SH-SY5Y (cell line): ENCODE measurements around the gene CD48.

ENCODE experiments used
- GATA2 ChIP-seq: IDR thresholded peaks from 2 replicates; pipeline ENCODE4 v1.6.1; 2011; ENCODE audit warnings: mild to moderate bottlenecking, low read depth, low read length
- GATA3 ChIP-seq: IDR thresholded peaks from 2 replicates; pipeline ENCODE4 v1.6.1; 2011; ENCODE audit warnings: low read depth, mild to moderate bottlenecking, low read length, moderate library complexity

CD48 gene, protein sequence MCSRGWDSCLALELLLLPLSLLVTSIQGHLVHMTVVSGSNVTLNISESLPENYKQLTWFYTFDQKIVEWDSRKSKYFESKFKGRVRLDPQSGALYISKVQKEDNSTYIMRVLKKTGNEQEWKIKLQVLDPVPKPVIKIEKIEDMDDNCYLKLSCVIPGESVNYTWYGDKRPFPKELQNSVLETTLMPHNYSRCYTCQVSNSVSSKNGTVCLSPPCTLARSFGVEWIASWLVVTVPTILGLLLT

DNA sequence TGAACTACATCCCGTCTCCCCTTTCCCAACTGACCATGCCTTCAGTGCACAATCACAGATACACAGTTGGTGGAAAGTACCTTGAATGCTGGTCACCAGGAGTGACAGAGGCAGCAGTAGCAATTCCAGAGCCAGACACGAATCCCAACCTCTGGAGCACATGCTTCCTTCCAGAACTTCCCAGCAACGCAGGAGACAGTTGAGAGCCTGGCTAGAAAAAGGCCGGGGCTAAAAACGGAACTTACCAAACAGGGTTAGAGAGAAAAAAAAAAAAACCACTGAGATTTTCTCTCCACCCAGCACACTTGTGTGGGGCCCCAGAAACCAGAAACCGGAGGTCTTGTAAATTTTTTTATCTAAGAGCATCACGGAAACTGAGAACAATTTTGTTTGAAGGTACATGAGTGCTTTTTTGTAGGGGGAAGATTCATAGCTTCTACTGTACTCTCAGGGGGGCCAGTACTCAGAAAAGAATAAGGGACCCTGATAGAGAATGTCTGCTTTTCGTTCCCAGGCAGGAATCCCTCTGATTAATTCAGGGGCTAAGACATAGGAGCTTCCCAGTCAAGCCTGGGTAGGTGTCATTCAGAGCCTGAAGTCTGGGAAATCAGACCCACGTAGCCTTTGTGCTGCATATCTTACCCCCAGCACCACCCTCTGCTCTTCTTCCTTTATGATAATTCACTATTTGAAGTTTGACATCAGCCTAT, at the start of gene CD48:
Gene CD48, minus strand, starts transcription at position 221 of the 710 bp plus-strand sequence. Its CDS starts 59 bp downstream, at position 162.
- TF ChIP-seq GATA2 (no peak), GATA3 (no peak)

DNA sequence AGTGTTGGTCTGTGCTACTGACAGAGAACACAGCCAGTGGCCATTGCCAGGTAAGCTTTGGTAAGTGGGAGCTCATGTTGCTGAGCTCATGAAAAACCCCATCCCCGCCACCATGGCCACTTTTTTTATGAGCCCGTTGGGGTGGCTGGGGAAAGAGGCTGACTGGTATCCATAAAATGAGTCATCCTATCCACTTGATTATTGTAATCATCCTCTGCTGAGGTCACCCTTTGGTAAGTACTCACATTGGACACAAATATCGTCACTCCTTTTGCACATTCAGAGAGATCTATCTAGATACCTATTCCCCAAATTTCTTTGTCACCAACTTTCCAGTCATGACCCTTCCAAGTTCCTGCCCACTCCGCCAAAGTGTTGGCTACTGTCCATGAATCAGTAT, 49.4 kb upstream of the CD48 start:
- TF ChIP-seq GATA2: no peak
- TF ChIP-seq GATA3: no peak

DNA sequence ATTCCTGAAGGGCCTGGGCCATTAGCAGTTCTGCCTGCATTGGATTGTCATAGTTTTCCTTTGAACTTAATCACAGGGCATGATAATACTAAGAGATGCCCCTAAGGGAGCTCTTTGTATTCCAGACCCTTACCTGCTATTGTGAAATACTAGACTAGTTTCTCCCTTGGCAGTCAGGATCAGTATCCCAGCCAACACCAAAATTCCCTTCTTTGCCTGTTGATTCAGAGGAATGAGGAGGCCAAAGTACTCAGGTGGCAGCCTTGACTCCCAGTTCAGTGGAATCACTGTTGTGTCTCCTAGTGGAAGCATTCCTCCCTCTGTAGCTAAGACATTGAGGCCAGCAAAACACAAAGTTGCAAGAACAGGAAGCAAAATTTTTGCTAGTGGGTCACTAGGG, 48.1 kb upstream of the CD48 start:
- TF ChIP-seq GATA2: no peak

DNA sequence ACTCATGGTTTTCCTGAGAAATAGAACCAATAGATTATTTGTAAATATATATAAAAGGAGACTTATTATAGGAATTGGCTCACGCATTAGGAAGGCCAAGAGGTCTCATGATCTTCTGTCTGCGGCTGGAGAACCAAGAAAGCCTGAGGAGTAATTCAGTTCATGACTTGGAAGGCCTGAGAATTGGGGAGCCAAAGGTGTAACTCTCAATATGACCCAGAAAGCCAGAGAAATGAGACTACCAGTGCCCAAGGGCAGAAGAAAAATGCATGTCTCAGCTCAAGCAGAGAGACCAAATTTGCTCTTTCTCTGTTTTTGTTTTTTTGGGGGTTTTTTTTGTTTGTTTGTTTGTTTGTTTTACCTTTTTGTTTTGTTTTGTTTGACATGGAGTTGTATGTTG, 46.9 kb upstream of the CD48 start:
- no peak for TF ChIP-seq GATA2
- TF ChIP-seq GATA3: no peak

DNA sequence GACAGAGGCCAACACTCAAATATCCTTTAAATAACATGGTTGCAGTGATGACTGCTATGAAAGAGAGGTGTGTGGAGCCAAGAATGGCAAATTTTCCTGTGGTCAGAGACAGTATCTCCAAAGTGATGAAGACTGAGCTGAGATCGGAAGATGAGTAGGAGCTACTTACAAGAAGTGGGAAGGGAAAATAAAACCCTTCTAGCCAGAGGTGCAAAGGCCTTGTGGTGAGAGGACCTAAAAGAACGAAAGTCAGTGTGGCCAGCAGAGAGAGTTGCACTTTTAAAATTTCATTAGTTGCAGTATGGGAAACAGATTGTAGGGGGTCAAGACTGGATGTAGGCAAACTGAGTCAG, 45.2 kb upstream of the CD48 start:
- TF ChIP-seq GATA2 (no peak), GATA3 (no peak)

DNA sequence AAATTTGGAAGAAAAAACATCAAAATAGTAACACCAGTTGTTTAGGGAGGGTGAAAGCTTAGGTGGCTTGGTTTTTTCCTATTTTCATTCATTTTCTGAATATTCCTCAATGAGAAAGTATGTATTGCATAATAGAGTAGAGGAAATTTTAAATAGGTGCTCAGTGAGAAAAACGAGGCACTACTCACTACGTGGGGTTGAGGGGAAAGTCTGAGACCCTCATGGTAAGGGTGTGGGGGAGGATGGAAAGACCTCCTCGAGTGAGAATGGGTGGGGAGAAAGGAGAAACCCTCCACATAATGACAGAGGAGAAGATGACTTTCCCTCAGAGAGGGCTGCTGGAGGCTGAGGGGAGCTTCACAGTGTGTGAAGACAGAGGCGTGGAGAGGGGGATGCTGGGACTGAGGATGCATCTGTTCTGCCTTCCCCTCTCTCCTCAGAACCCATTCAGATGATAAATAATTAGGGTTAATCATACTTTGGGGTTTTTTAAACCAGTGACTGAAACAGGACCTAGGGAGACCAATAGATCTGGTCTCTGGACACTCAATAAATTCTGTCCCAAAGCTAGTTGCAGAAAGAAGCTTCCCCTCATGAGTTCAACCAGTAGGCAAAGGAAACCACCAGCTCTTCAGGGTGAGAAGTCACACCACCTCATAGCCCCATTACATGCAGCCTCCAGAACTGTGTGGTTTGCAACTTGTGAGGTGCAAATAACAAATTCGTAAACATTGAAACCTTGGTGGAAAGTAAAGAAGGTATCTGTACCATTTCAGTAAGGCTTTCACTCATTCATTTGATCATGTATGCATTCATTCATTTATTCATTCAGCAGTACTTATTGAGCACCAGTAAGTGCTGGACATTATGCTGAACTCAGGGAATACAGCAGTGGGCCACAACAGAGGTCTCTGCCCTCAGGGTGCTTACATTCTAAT, 44.6 kb upstream of the CD48 start:
- no peak for TF ChIP-seq GATA3
- no peak for TF ChIP-seq GATA2

DNA sequence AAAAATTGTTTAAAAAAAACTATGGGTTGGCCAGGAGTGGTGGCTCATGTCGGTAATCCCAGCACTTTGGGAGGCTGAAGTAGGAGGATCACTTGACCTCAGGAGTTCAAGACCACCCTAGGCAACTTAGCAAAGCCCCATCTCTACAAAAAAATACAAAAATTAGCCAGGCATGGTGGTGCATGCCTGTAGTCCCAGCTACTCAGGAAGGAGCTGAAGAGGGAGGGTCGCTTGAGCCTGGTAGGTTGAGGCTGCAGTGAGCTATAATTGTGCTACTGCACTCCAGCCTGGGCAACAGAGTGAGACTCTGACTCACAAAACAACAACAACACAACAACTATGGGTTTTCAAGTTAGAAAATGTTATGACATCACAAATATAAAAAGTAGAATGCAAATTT, 43.8 kb upstream of the CD48 start:
- no peak for TF ChIP-seq GATA3
- no peak for TF ChIP-seq GATA2

DNA sequence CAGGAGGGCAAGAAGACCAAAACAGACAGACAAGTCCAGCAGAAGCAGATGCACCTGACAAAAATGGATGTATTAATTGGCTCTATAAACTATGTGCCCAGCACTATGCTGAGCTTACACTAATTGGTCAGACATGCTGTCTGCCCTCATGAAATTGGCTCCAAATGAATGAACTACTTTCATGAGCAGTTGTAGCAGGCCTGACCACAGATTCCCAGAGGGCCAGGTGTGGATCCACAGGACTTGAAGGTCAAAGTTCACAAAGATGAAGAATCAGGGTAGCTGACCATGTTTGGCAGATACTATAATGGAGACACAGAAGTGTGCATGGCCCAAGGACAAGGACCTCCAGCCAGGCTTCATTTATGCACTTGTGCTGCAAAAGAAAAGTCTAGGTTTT, 42.0 kb upstream of the CD48 start:
- no peak for TF ChIP-seq GATA3
- TF ChIP-seq GATA2: no peak

DNA sequence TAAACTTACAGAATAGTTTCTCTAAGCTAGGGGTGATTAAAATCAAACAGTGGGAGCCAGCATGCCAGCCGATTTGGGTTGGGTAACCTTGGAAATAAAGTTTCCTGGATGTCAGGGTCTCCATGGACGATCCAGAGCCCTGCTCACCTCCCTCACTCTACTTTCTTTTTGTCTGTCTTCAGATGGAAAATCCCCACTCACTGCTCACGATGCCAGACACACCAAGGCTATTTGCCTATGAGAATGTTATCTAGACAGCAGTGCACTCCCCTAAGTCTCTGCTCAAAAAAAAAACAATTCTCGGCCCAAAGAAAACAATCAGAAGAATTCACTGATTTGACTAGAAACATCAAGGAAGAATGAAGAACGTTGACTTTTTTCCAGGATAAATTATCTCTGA, 41.3 kb upstream of the CD48 start:
- TF ChIP-seq GATA3: no peak
- no peak for TF ChIP-seq GATA2

DNA sequence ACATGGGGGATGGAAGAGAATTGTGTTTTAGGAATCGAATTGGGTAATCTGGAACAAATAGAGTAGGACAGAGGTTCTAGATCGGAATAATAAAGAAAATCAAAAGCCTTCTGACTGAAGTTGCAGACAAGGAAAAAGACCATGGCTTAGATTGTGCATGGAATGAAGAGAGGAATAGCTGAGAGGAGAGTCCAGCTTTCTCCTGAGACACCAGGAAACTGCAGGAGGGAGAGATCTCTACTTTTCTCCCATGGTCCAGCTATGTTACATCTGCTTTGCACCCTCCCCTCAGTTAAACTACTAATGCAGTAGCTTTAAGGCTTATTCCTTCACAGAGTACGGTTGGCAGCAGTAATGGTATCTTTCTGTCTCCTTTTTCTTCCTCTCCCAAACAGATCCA, 40.8 kb upstream of the CD48 start:
- TF ChIP-seq GATA3 (no peak), GATA2 (no peak)

DNA sequence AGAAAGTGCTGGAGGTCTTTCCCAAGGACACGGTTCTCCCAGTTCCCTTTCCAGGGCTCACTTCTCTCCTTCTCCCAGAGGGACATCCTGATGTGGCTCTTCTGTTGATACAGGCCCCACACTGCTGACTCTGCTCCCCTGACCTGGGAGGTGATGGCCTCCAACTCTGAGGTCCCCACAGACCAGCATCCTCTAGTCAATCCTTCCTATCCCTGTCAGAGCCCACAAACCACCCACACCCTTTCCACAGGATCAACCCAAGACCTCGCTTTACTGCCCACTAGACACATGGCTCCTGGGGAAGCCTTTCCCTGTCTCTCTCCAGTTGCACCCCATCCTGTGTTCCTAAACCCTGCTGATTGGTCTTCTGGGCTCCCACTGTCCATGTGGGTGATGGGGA, 39.0 kb upstream of the CD48 start:
- TF ChIP-seq GATA3 (no peak), GATA2 (no peak)

DNA sequence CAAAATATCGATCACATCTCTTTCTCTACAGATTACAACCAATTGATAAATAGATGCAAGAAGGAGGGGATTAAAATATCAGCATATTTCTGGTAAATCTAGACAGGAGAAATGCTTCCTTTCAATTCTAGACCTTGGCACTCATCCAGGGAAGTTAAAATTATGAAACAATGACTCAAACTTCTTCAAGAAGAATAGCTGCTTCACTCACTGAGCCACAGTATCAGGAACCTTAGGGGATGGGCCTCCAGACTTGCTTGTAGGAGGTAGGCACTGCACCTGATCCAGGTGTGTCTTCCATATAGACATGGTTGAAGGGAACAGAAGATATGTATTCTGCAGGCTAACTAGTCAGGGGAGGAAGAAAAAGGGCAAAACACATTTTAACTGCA, 37.3 kb upstream of the CD48 start:
- no peak for TF ChIP-seq GATA2
- no peak for TF ChIP-seq GATA3

DNA sequence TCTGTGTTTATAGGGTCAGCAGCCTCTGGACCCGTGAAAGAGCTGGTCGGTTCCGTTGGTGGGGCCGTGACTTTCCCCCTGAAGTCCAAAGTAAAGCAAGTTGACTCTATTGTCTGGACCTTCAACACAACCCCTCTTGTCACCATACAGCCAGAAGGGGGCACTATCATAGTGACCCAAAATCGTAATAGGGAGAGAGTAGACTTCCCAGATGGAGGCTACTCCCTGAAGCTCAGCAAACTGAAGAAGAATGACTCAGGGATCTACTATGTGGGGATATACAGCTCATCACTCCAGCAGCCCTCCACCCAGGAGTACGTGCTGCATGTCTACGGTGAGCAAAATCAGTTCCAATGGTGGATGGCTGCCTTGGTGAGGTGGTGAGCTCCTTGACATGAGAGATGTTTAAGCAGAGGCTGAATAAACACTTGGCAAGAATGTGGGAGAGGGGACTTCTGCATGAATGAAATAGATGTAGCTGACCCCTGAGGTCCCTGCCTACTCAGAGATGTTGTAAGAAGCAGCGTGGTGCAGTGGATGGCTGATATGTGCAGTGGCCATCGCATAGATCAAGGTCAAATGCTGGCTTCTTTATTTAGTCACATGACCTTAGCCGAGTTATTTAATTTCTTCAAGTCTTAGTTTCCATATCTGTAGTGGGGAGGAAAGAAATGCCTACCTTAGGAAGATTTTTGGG, 36.7 kb upstream of the CD48 start:
- TF ChIP-seq GATA2 (no peak), GATA3 (no peak)

DNA sequence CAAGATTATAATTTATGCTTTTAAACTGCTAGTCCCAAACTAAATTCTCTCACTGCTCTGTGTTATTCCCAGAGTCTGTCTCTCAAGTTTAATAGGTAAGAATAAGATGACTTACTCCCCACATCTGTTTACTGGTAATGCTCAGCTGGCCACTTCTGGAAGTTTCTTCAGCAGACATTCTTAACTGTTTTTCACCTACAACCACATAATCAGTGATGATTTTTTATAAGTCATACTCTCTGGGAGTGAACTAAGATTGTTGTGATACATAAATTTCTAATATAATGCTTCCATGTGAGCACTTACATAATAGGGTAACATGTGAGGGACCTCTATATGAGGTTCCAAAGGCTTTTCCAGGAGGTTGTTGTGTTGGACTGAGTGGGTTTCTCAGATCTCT, 36.1 kb upstream of the CD48 start:
- TF ChIP-seq GATA3 (no peak), GATA2 (no peak)
